HG03460 (cell line): ENCODE measurements around the gene TUBA8.
"Not testable (repeated sequence)": the region's sequence is repeated elsewhere in the genome, so short reads cannot be mapped to it uniquely, and the experiment has no call there.

Experiments used
- ATAC-seq: cut with Tn5 transposase; IDR thresholded peaks from one replicate; pipeline ENCODE4 v1.9.1; 2021; ENCODE audit not compliant: unreplicated experiment

The TUBA8 gene

GRCh38 chr22:18170284-18170683, 59.7 kb downstream of the TUBA8 start:
- not testable (repeated sequence) for ATAC-seq

GRCh38 chr22:18172203-18172602, 61.6 kb downstream of the TUBA8 start:
- not testable (repeated sequence) for ATAC-seq

GRCh38 chr22:18172776-18173175, 62.2 kb downstream of the TUBA8 start:
- ATAC-seq = not testable (repeated sequence)

- not testable (repeated sequence) for ATAC-seq
These were observed 62.8 kb downstream of the TUBA8 start for GRCh38 chr22:18173441-18173840.
